ENCODE results near the gene MEIS3.

Gene MEIS3

DNA sequence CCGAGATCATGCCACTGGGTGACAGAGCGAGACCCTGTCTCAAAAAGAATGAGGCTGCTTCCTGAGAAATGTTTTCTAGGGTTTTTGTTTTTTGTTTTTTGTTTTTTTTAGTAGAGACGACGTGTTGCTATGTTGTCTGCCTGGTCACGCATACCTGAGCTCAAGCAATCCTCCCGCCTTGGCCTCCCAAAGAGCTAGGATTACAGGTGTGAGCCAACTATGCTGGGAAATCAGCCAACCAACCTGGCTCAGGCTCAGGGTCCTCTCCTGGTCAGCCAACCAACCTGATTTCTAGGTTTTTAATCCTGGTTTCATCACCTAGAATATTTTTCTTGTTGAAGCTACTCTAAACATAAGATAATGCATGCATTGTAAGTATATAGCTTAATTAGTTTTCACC, 62.4 kb downstream of the MEIS3 start:
- TF ChIP-seq, protein P1, sequence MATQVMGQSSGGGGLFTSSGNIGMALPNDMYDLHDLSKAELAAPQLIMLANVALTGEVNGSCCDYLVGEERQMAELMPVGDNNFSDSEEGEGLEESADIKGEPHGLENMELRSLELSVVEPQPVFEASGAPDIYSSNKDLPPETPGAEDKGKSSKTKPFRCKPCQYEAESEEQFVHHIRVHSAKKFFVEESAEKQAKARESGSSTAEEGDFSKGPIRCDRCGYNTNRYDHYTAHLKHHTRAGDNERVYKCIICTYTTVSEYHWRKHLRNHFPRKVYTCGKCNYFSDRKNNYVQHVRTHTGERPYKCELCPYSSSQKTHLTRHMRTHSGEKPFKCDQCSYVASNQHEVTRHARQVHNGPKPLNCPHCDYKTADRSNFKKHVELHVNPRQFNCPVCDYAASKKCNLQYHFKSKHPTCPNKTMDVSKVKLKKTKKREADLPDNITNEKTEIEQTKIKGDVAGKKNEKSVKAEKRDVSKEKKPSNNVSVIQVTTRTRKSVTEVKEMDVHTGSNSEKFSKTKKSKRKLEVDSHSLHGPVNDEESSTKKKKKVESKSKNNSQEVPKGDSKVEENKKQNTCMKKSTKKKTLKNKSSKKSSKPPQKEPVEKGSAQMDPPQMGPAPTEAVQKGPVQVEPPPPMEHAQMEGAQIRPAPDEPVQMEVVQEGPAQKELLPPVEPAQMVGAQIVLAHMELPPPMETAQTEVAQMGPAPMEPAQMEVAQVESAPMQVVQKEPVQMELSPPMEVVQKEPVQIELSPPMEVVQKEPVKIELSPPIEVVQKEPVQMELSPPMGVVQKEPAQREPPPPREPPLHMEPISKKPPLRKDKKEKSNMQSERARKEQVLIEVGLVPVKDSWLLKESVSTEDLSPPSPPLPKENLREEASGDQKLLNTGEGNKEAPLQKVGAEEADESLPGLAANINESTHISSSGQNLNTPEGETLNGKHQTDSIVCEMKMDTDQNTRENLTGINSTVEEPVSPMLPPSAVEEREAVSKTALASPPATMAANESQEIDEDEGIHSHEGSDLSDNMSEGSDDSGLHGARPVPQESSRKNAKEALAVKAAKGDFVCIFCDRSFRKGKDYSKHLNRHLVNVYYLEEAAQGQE (IDR thresholded peaks at IDR 0.05; ENCODE audit: insufficient replicate concordance, low read depth), result no peak
- TF ChIP-seq GABPA (IDR thresholded peaks at IDR 0.05; ENCODE audit: low read depth) (no peak), POLR2AphosphoS5 (IDR thresholded peaks at IDR 0.05; ENCODE audit: low read depth) (no peak), SPI1 (IDR thresholded peaks at IDR 0.05; ENCODE audit: borderline replicate concordance, low read depth) (no peak), CTCF (IDR thresholded peaks at IDR 0.05; ENCODE audit: insufficient read depth, low read length) (no peak)
- no peak overlapping the region for H3K27ac ChIP-seq (replicated peaks)
- no peak for DNase-seq (ENCODE audit: low read depth in 1 of 2, low spot score in 1 of 2)
- no peak overlapping the region for H3K4me3 ChIP-seq (replicated peaks; ENCODE audit: insufficient read depth, low read length)
- no peaks in the 10 kb centered on the region for H3K27me3 ChIP-seq (ENCODE audit: insufficient read depth, poor library complexity, severe bottlenecking)

DNA sequence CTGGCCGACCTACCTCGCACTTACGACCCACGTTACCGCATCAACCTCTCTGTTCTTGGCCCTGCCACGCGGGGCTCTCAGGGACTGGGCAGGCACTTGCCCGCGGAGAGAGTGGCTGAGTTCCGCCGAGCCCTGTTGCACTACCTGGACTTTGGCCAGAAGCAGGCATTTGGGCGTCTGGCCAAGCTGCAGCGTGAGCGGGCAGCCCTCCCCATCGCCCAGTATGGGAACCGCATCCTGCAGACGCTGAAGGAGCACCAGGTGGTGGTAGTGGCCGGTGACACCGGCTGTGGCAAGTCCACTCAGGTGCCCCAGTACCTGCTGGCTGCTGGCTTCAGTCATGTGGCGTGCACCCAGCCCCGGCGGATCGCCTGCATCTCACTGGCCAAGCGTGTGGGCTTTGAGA, 66.0 kb downstream of the MEIS3 start:
- Histone ChIP-seq H3K4me3 (replicated peaks; ENCODE audit: insufficient read depth, low read length) (no peak overlapping the region), H3K27ac (replicated peaks) (no peak overlapping the region), H3K27me3 (ENCODE audit: insufficient read depth, poor library complexity, severe bottlenecking) (no peaks in the 10 kb centered on the region)
- TF ChIP-seq POLR2AphosphoS5 (IDR thresholded peaks at IDR 0.05; ENCODE audit: low read depth) (no peak), SPI1 (IDR thresholded peaks at IDR 0.05; ENCODE audit: borderline replicate concordance, low read depth) (no peak), CTCF (IDR thresholded peaks at IDR 0.05; ENCODE audit: insufficient read depth, low read length) (no peak), GABPA (IDR thresholded peaks at IDR 0.05; ENCODE audit: low read depth) (no peak)
- TF ChIP-seq, protein P1 (IDR thresholded peaks at IDR 0.05; ENCODE audit: insufficient replicate concordance, low read depth), result no peak
- no peak for DNase-seq (ENCODE audit: low read depth in 1 of 2, low spot score in 1 of 2)

Measured in HL-60 (cell line).